Uterus (tissue), 2 donors: Measurements from ENCODE around the gene USP46.

ENCODE experiments used
- CTCF ChIP-seq, 4 experiments: fragments of 200-600 bp in 2 of 4; fragments of 450-650 bp in 2 of 4; sonication (generic) in 2 of 4; IDR thresholded peaks; one replicate each; pipeline ENCODE4 v1.5.1; 2016 to 2019; ENCODE audit warnings: antibody characterized with exemption in 4 of 4, mild to moderate bottlenecking in 2 of 4, moderate library complexity in 1 of 4
- POLR2A ChIP-seq, 2 donors: fragments of 450-650 bp; IDR thresholded peaks; one replicate each; pipeline ENCODE4 v1.6.1; 2016; ENCODE audit warnings: antibody characterized with exemption in 2 of 2, mild to moderate bottlenecking in 1 of 2, moderate library complexity in 1 of 2

DNA sequence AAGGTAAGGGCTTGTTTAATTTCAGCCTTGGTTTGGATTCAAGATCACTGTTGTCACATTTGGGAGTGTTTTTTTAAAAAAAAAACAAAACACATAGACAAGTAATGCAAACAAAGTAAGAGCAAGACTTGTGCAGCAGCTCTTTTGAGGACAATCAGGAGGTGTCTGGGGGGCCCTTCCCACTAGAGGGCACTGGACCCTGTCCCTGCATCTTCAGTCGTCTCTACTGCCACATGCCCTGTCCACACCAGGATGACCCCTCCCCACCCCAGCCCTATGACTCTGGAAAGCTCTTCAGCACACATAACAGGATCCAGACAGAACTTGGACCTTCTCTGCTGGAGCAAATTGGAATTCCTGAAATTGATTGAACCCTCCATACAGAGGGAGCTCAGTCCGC is 71.0 kb downstream of the USP46 start:
- TF ChIP-seq POLR2A (IDR thresholded peaks at IDR 0.05) (no peak), CTCF (IDR thresholded peaks at IDR 0.05) (peak in 3 of 4 experiments; percentile 18 to 38 (median 31))
